NB4 (cell line): ENCODE results near the gene PIP4K2A.

Experiments used
- DNase-seq: peaks from one replicate; pipeline ENCODE4 v3.0.0; 2010; ENCODE audit warnings: low read depth
- H3K4me3 ChIP-seq: one replicate; pipeline ENCODE4 v1.5.1; 2011; ENCODE audit warnings: mild to moderate bottlenecking, low read depth, low read length, moderate library complexity
- MYC ChIP-seq: IDR thresholded peaks from 2 replicates; pipeline ENCODE4 v1.6.1; 2011; ENCODE audit warnings: low read depth, low read length
- POLR2A ChIP-seq: IDR thresholded peaks from 2 replicates; pipeline ENCODE4 v1.6.1; 2011; ENCODE audit warnings: mild to moderate bottlenecking; ENCODE audit not compliant: insufficient read length; ENCODE audit errors: extremely low read depth
- TF ChIP-seq, protein P1 (sequence below): IDR thresholded peaks from one replicate; pipeline ENCODE4 v1.5.1; 2012; ENCODE audit warnings: low read depth, low read length
- TF ChIP-seq, protein P2 (sequence below): IDR thresholded peaks from 2 replicates; pipeline ENCODE4 v1.6.1; 2011; ENCODE audit warnings: low read depth, low read length

PIP4K2A gene

DNA sequence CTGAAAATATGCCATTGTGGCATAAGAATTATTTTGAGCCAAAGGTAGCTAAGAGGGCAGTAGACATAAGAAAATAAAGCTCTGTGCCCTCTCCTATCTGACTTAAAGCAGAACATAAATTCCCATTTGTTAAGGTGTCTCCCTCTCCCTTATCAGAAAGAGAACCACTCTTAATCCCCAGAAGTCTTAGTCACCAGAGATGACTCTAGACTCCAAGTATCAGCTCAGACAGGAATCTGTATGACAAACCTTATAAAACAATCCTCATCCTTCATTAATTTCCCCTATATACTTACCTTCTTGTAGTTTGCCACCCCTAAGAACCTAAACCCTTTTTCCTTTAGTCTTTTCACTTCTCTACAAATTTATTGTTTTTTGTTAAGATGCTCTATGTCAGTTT, 21.8 kb upstream of the PIP4K2A start:
- TF ChIP-seq, protein P1, sequence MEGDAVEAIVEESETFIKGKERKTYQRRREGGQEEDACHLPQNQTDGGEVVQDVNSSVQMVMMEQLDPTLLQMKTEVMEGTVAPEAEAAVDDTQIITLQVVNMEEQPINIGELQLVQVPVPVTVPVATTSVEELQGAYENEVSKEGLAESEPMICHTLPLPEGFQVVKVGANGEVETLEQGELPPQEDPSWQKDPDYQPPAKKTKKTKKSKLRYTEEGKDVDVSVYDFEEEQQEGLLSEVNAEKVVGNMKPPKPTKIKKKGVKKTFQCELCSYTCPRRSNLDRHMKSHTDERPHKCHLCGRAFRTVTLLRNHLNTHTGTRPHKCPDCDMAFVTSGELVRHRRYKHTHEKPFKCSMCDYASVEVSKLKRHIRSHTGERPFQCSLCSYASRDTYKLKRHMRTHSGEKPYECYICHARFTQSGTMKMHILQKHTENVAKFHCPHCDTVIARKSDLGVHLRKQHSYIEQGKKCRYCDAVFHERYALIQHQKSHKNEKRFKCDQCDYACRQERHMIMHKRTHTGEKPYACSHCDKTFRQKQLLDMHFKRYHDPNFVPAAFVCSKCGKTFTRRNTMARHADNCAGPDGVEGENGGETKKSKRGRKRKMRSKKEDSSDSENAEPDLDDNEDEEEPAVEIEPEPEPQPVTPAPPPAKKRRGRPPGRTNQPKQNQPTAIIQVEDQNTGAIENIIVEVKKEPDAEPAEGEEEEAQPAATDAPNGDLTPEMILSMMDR = no peak
- TF ChIP-seq, protein P2, sequence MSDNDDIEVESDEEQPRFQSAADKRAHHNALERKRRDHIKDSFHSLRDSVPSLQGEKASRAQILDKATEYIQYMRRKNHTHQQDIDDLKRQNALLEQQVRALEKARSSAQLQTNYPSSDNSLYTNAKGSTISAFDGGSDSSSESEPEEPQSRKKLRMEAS = no peak
- no peak for TF ChIP-seq MYC
- no peak overlapping the region for H3K4me3 ChIP-seq
- DNase-seq = no peak

DNA sequence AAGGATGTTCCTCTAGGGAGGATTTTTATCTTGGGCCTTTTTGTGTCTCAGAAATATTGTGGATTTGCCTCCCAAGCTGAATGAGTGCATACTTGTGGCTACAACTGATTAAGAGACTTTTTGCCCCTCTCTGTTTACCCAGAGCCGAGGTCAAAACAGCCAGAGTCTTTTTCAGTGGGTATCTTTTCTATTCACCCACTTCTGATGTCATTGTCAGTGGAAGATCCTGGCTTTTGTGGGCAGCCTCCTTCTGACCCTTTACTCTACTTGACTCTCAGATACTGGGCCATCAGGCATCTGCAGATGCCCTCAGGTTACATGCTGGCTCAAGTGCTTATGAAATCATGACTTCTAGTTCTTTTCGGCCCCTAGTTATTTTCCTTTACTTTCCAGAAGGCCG, 19.6 kb upstream of the PIP4K2A start:
- H3K4me3 ChIP-seq = no peak overlapping the region
- TF ChIP-seq MYC (no peak), POLR2A (no peak)
- TF ChIP-seq, protein P1 = no peak
- no peak for DNase-seq

DNA sequence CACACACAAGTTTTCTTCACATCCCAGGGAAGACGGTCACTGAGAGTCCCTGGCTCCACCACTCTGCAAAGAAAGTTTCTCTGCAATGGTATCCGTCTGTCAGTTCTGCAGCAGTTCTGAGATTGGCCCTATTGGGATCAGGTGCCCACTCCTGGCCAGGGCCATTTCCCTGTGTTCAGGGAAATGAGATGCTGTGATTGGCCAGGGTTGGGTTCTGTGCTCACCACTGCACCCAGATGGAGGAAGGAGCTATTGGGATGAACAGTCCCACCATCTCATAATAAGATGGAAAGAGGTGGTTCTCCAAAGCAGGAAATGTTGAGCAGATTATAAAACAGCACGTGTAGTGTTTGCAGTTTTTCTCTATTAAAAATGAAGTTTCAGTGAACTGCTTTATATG, 13.3 kb upstream of the PIP4K2A start:
- no peak for DNase-seq

DNA sequence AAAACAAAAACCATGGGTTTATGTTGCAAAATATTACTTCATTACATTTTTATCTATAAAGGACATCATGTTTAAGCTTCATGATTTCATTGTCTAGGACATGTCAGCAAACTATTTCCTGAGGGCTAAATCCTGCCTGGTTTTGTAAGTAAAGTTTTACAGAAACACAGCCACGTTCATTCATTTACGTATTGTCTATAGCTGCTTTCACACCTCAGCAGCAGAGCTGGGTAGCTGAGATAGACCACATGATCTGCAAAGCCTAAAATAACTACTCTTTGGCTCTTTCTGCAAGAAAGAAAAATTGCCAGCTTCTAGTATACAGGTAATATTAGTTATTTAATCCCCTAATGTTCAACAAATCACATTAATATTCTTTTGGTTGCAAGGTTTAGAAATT, 12.7 kb upstream of the PIP4K2A start:
- H3K4me3 ChIP-seq = no peak overlapping the region
- TF ChIP-seq, protein P1 = no peak
- TF ChIP-seq, protein P2 = no peak
- TF ChIP-seq MYC = no peak
- TF ChIP-seq POLR2A = no peak
- DNase-seq = no peak

More for the DNA sequence above, 13.3 kb upstream of the PIP4K2A start:
- TF ChIP-seq, protein P1 = no peak
- no peak for TF ChIP-seq MYC
- TF ChIP-seq POLR2A = no peak
- TF ChIP-seq, protein P2 = no peak
- H3K4me3 ChIP-seq = no peak overlapping the region

DNA sequence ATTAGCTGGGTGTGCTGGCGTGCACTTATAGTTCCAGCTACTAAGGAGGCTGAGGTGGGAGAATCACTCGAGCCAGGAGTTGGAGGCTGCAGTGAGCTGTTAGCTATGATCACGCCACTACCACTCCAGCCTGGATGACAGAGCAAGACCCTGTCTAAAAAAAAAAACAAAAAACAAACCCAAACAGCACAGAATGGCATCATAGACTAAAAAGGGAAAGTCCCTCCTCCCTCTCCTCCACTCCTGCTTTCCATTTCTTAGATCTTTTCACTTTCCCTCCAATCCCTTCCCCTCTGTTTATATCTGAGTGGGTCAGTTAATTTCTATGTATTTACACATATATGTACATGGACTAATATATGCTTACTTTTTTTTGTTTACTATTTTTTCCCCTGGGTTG, 10.4 kb upstream of the PIP4K2A start:
- TF ChIP-seq MYC = no peak

DNA sequence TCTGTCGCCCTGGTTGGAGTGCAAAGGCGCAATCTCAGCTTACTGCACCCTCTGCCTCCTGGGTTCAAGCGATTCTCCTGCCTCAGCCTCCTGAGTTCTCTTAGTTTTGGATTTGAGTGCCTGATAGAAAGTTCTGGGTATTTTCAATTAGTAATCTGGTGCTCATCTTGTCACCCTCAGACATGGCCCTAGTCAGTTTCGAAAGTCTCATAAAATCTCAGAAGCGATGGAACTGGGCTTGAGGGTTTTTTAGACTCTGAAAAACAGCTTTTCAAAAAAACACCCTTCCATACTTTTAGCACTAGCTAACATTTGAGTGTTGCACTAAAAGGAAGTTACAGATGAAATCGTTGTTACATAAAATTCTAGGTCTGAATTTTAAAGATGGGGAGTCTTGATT, 9.4 kb upstream of the PIP4K2A start:
- TF ChIP-seq, protein P1 = no peak
- TF ChIP-seq POLR2A = no peak
- TF ChIP-seq MYC = no peak
- TF ChIP-seq, protein P2 = no peak
- no peak overlapping the region for H3K4me3 ChIP-seq
- DNase-seq = no peak

More for the DNA sequence above, 10.4 kb upstream of the PIP4K2A start:
- DNase-seq = no peak
- no peak overlapping the region for H3K4me3 ChIP-seq
